HG02588 (cell line): Measurements from ENCODE around the gene ATXN7L1.
A peak's percentile ranks its signal among the peaks of the same experiment; 100 is the strongest.
"Not testable (repeated sequence)": the region's sequence is repeated elsewhere in the genome, so short reads cannot be mapped to it uniquely, and the experiment has no call there.

Experiments
- ATAC-seq: cut with Tn5 transposase; IDR thresholded peaks from one replicate; pipeline ENCODE4 v1.9.1; 2021; ENCODE audit warnings: mild to moderate bottlenecking, moderate library complexity; ENCODE audit not compliant: unreplicated experiment

Gene ATXN7L1

GRCh38 chr7:105805447-105806019, 70.9 kb downstream of the ATXN7L1 start:
- ATAC-seq: no peak

- no peak for ATAC-seq
These were observed 73.0 kb downstream of the ATXN7L1 start for GRCh38 chr7:105803429-105803736.

- no peak for ATAC-seq
These were observed 73.6 kb downstream of the ATXN7L1 start for GRCh38 chr7:105802604-105803428.

GRCh38 chr7:105800849-105801534, 75.4 kb downstream of the ATXN7L1 start:
- no peak for ATAC-seq

GRCh38 chr7:105800442-105800841, 76.0 kb downstream of the ATXN7L1 start:
- no peak for ATAC-seq

GRCh38 chr7:105799677-105800076, 76.7 kb downstream of the ATXN7L1 start:
- ATAC-seq: no peak

- ATAC-seq: no peak
These were observed 77.4 kb downstream of the ATXN7L1 start for GRCh38 chr7:105799006-105799405.

- ATAC-seq: no peak
These were observed 78.7 kb downstream of the ATXN7L1 start for GRCh38 chr7:105797652-105798051.

- ATAC-seq: no peak
These were observed 80.0 kb downstream of the ATXN7L1 start for GRCh38 chr7:105796365-105796764.

GRCh38 chr7:105794741-105795729, 81.4 kb downstream of the ATXN7L1 start:
- ATAC-seq: no peak

GRCh38 chr7:105792488-105793370, 83.7 kb downstream of the ATXN7L1 start:
- ATAC-seq: no peak

GRCh38 chr7:105791926-105792325, 84.5 kb downstream of the ATXN7L1 start:
- no peak for ATAC-seq

- no peak for ATAC-seq
These were observed 85.4 kb downstream of the ATXN7L1 start for GRCh38 chr7:105790996-105791395.

GRCh38 chr7:105790452-105790851, 85.9 kb downstream of the ATXN7L1 start:
- ATAC-seq: not testable (repeated sequence)

GRCh38 chr7:105788816-105789349, 87.5 kb downstream of the ATXN7L1 start:
- ATAC-seq: peak; percentile 53

- no peak for ATAC-seq
These were observed 88.0 kb downstream of the ATXN7L1 start for GRCh38 chr7:105788356-105788755.

- ATAC-seq: no peak
These were observed 88.6 kb downstream of the ATXN7L1 start for GRCh38 chr7:105787793-105788192.

GRCh38 chr7:105786520-105787470, 89.6 kb downstream of the ATXN7L1 start:
- no peak for ATAC-seq
